GM12801 (cell line): ENCODE results near the gene NAALADL2.

ENCODE experiments used
- CTCF ChIP-seq: IDR thresholded peaks from one replicate; pipeline ENCODE4 v1.5.1; 2011; ENCODE audit warnings: control low read depth; ENCODE audit not compliant: insufficient read length; ENCODE audit errors: extremely low read depth

Gene NAALADL2

DNA sequence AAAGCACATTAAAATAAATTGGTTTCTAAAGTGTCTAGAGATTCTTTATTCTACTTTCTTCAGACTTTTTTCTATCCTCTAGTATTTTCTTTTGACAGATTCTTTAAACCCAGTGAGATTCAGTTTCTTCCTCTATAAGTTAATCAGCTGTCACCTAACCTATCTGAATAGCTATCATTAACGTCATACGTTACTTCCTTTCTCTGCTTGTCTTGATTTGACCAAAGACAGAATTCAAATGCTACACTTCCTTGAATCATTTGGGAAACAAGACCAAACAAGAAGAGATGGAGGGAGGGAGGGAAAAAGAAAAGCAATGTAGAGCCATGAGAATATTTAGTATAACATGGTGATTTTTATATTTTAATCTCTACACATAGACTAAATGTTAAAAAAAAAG, 235.2 kb downstream of the NAALADL2 start:
- no peak for TF ChIP-seq CTCF

GRCh38 chr3:175098644-175099043, 239.5 kb downstream of the NAALADL2 start:
- no peak for TF ChIP-seq CTCF

- no peak for TF ChIP-seq CTCF
Observed at GRCh38 chr3:175102161-175102560, 243.0 kb downstream of the NAALADL2 start.

DNA sequence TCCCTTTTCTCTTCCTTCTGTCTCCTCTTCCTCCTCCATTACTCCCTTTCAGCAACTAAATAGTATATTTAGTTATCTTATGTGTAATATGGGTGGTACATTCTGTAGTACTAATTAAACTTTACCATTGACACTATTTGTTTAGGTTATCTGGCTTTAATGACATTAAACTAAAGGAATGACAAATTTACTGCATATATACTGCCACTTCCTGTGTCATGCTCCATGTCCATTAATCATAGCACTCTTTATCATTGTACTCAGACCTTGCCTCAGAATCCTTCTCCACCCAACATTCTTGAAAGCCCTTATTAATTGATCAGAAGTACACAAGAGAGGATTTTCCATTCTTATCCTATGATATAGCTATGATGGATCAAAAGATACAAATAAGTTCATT, 244.2 kb downstream of the NAALADL2 start:
- TF ChIP-seq CTCF: no peak

- no peak for TF ChIP-seq CTCF
Observed at GRCh38 chr3:175105066-175105465, 245.9 kb downstream of the NAALADL2 start.

DNA sequence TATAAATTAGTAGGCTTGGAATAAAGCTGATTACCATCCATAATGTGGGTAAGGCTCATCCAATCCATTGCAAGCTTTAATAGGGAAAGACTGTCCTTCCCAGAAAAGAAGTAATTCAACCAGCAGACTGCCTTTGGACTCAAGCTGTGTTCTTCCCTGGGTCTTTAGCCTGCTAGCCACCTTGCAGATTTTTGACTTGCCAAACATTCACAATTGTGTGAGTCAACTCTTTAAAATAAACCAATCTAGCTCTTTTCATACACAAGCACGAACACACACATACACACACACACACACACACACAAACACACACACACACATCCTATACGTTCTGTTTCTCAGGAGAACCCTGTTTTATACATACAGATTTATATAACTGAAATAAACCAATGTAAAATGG, 248.1 kb downstream of the NAALADL2 start:
- TF ChIP-seq CTCF: no peak

DNA sequence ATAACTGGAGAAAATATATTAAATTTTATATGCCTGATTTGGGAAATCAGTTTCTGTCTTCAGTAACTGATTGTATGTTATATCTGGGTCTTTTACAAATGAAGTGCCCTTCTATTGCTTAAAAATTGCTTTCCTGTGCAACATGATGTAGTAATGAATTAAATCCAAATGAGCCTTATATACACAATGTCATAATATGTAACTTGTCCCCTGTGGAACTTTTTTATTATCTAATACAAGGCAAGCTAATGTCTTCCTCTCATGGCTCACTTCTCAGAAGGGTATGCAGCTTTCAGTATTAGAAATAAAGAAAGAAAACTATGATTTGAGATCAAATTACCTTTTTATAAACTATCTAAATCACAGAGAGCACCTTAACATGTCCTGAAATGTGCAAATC, 248.9 kb downstream of the NAALADL2 start:
- TF ChIP-seq CTCF: no peak

DNA sequence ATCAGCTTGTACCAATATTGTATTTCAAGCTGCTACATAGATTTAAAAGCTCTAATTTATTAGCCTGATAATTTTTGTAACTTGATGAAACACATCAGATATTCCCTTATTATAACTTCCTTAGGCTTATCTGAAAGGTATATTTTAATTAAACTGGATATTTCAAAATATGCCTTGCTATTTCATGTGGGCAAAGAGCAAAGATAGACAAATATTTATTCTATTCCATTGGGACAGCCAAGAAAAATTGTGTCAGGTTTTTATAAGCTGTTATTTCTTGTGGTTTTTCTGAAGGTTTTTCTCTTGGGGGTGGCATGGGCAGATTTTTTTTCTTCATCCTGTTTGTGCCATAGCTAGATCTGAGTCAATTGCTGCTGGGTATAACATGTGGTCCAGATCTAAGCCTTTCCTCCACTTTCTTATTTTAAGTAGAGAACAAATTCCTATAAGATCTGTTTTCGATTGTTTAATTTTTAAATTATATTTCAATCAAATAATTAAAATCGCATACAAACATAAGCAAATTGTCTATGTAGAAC, 249.5 kb downstream of the NAALADL2 start:
- no peak for TF ChIP-seq CTCF
